ENCODE data around the gene ZYG11B. TPM values are rescaled to one million over a fixed set of nuclear protein-coding genes. Genes with fewer than 3 reads are reported as not detected.
"Not testable (repeated sequence)": the region's sequence is repeated elsewhere in the genome, so short reads cannot be mapped to it uniquely, and the experiment has no call there.

ZYG11B gene
- total RNA-seq, 2 donors from 2014 or later, result 20.5 to 26.6 TPM

- Histone ChIP-seq H3K9me3 (no peaks in the 10 kb centered on the region), H3K9ac (ENCODE audit: low read depth in 2 of 2, low read length in 2 of 2) (no peak overlapping the region), H3K4me1 (no peaks in the 10 kb centered on the region), H3K4me3 (no peak overlapping the region), H3K27me3 (no peaks in the 10 kb centered on the region), H3K36me3 (no peaks in the 10 kb centered on the region), H3K27ac (no peak overlapping the region)
- intact Hi-C loops (cut with DNase I), result no loop called here
- TF ChIP-seq, protein P1, sequence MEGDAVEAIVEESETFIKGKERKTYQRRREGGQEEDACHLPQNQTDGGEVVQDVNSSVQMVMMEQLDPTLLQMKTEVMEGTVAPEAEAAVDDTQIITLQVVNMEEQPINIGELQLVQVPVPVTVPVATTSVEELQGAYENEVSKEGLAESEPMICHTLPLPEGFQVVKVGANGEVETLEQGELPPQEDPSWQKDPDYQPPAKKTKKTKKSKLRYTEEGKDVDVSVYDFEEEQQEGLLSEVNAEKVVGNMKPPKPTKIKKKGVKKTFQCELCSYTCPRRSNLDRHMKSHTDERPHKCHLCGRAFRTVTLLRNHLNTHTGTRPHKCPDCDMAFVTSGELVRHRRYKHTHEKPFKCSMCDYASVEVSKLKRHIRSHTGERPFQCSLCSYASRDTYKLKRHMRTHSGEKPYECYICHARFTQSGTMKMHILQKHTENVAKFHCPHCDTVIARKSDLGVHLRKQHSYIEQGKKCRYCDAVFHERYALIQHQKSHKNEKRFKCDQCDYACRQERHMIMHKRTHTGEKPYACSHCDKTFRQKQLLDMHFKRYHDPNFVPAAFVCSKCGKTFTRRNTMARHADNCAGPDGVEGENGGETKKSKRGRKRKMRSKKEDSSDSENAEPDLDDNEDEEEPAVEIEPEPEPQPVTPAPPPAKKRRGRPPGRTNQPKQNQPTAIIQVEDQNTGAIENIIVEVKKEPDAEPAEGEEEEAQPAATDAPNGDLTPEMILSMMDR (IDR thresholded peaks at IDR 0.05), result no peak
- no peak for DNase-seq
Observed at GRCh38 chr1:52681136-52681535, 45.1 kb upstream of the ZYG11B start.

DNA sequence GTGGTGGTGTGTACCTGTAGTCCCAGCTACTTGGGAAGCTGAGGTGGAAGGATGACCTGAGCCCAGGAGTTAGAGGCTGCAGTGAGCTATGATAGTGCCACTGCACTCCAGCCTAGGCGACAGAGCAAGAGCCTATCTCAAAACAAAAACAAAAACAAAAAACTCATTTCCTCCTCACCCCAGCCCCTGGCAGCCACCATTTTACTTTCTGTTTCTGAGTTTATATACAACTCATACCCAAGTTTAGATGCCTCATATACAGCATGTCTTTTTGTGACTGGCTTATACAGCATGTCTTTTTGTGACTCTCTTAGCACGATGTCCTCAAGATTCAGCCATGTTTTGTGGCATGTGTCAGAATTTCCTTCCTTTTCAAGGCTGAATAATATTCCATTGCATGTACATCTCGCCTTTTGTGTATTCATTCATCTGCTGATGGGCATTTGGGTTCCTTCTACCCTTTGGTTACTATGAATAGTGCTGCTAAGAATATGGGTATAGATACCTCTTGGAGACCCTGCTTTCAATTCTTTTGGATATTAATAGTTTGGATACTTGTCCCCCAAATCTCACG is 42.8 kb upstream of the ZYG11B start:
- no peaks in the 10 kb centered on the region for H3K4me1 ChIP-seq
- no peaks in the 10 kb centered on the region for H3K27me3 ChIP-seq
- no peak overlapping the region for H3K27ac ChIP-seq
- no peak overlapping the region for H3K4me3 ChIP-seq
- H3K36me3 ChIP-seq, result peaks cover 3% of the 10 kb centered on the region
- H3K9ac ChIP-seq (ENCODE audit: low read depth in 2 of 2, low read length in 2 of 2), result no peak overlapping the region
- intact Hi-C loops (cut with DNase I), result no loop called here
- TF ChIP-seq, protein P1 (IDR thresholded peaks at IDR 0.05), result no peak
- DNase-seq, result no peak
- H3K9me3 ChIP-seq, result no peaks in the 10 kb centered on the region

- no peaks in the 10 kb centered on the region for H3K9me3 ChIP-seq
- no peak for DNase-seq
- no peak overlapping the region for H3K27ac ChIP-seq
- H3K4me1 ChIP-seq, result no peaks in the 10 kb centered on the region
- H3K27me3 ChIP-seq, result no peaks in the 10 kb centered on the region
- TF ChIP-seq, protein P1 (IDR thresholded peaks at IDR 0.05), result no peak
- intact Hi-C loops (cut with DNase I), result no loop called here
- no peak overlapping the region for H3K4me3 ChIP-seq
- no peak overlapping the region for H3K9ac ChIP-seq (ENCODE audit: low read depth in 2 of 2, low read length in 2 of 2)
- peaks cover 3% of the 10 kb centered on the region for H3K36me3 ChIP-seq
Observed at GRCh38 chr1:52684545-52684944, 41.7 kb upstream of the ZYG11B start.

- H3K27me3 ChIP-seq; H3K36me3 ChIP-seq; H3K4me1 ChIP-seq; H3K9ac ChIP-seq (ENCODE audit: low read depth in 2 of 2, low read length in 2 of 2); intact Hi-C loops (cut with DNase I); H3K9me3 ChIP-seq; H3K4me3 ChIP-seq; H3K27ac ChIP-seq: not testable (repeated sequence)
- TF ChIP-seq, protein P1 (IDR thresholded peaks at IDR 0.05), result peak; percentile 69
- peak; percentile 66 for DNase-seq
Observed at GRCh38 chr1:52686261-52686751, 39.9 kb upstream of the ZYG11B start.

DNA sequence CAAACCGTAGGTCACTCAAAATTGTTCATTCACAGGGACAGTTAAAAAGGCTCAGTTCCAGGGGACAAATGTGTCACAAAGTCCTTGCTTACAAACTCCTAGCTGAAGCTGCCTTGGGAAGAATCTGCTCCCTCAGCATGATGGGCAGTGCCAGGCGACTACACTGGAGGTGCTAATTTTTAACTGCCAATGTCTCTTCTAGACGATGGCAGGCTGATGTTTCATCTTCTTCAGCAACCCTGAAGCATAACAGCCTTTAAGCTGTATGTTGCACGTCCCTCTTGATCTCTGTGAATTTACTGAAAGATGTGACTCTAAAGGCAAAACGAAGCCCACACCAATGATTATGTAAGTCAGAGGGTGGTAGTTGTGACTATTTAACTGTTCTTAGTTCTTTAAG is 39.4 kb upstream of the ZYG11B start:
- intact Hi-C loops (cut with DNase I), result no loop called here
- H3K9me3 ChIP-seq, result no peaks in the 10 kb centered on the region
- no peak overlapping the region for H3K9ac ChIP-seq (ENCODE audit: low read depth in 2 of 2, low read length in 2 of 2)
- no peaks in the 10 kb centered on the region for H3K4me1 ChIP-seq
- no peak overlapping the region for H3K4me3 ChIP-seq
- H3K36me3 ChIP-seq, result peaks cover 3% of the 10 kb centered on the region
- no peak for DNase-seq
- TF ChIP-seq, protein P1 (IDR thresholded peaks at IDR 0.05), result no peak
- no peaks in the 10 kb centered on the region for H3K27me3 ChIP-seq
- no peak overlapping the region for H3K27ac ChIP-seq

All from colonic mucosa (tissue), 4 donors.